ENCODE data around the gene PODXL.

DNA sequence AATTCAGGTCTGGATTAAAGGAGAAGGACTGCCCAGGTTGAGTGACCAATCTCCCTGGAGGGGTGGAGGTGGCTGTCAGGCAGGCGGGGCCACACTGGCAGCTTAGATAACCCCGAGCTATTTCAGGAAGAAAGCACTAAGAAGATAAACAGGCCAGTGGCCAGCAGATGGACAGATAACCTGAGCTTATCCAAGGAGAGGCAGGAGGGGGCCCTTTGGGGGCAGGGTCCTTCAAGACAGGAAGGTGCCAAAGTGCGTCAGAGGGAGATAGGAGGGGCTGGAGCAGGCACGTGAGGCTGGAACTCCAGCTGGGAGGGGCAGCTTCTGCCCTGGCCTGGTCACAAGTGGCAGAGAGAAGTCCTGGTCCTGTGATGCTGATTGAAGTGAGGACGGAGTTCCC lies 29.8 kb upstream of the PODXL start:
- TF ChIP-seq BRCA1 (IDR thresholded peaks at IDR 0.05; ENCODE audit: low read depth, low read length) (no peak), RAD21 (IDR thresholded peaks at IDR 0.05 in 1 of 2, conservative IDR thresholded peaks at IDR 0.05 in 1 of 2; ENCODE audit: low read depth in 2 of 2, low read length in 2 of 2) (no peak)
- TF ChIP-seq, protein P1, sequence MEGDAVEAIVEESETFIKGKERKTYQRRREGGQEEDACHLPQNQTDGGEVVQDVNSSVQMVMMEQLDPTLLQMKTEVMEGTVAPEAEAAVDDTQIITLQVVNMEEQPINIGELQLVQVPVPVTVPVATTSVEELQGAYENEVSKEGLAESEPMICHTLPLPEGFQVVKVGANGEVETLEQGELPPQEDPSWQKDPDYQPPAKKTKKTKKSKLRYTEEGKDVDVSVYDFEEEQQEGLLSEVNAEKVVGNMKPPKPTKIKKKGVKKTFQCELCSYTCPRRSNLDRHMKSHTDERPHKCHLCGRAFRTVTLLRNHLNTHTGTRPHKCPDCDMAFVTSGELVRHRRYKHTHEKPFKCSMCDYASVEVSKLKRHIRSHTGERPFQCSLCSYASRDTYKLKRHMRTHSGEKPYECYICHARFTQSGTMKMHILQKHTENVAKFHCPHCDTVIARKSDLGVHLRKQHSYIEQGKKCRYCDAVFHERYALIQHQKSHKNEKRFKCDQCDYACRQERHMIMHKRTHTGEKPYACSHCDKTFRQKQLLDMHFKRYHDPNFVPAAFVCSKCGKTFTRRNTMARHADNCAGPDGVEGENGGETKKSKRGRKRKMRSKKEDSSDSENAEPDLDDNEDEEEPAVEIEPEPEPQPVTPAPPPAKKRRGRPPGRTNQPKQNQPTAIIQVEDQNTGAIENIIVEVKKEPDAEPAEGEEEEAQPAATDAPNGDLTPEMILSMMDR (IDR thresholded peaks at IDR 0.05; ENCODE audit: control extremely low read depth in 1 of 3, insufficient read depth in 1 of 3, low read depth in 1 of 3, low read length in 3 of 3), result no peak

Data from H1 (cell line).